Measurements from ENCODE around the gene SNX24. TPM values are rescaled to one million over a fixed set of nuclear protein-coding genes. Genes with fewer than 3 reads are reported as not detected.
"Not testable (repeated sequence)": the region's sequence is repeated elsewhere in the genome, so short reads cannot be mapped to it uniquely, and the experiment has no call there.

The SNX24 gene
- total RNA-seq, 1 donor from 2014 or later: 24.3 TPM

GRCh38 chr5:122965111-122965510 is 119.7 kb downstream of the SNX24 start:
- DNase-seq (ENCODE audit: low spot score): no peak

- no peak for DNase-seq (ENCODE audit: low spot score)
These were observed 121.7 kb downstream of the SNX24 start for GRCh38 chr5:122967085-122967484.

- no peak for DNase-seq (ENCODE audit: low spot score)
These were observed 122.2 kb downstream of the SNX24 start for GRCh38 chr5:122967625-122968024.

- not testable (repeated sequence) for DNase-seq (ENCODE audit: low spot score)
These were observed 122.6 kb downstream of the SNX24 start for GRCh38 chr5:122968056-122968455.

GRCh38 chr5:122971333-122971732 is 125.9 kb downstream of the SNX24 start:
- no peak for DNase-seq (ENCODE audit: low spot score)

GRCh38 chr5:122972877-122973276 is 127.5 kb downstream of the SNX24 start:
- no peak for DNase-seq (ENCODE audit: low spot score)

- not testable (repeated sequence) for DNase-seq (ENCODE audit: low spot score)
These were observed 128.3 kb downstream of the SNX24 start for GRCh38 chr5:122973759-122974158.

- not testable (repeated sequence) for DNase-seq (ENCODE audit: low spot score)
These were observed 128.8 kb downstream of the SNX24 start for GRCh38 chr5:122974251-122974650.

GRCh38 chr5:122977319-122977718 is 131.9 kb downstream of the SNX24 start:
- no peak for DNase-seq (ENCODE audit: low spot score)

GRCh38 chr5:122978068-122978467 is 132.7 kb downstream of the SNX24 start:
- no peak for DNase-seq (ENCODE audit: low spot score)

- DNase-seq (ENCODE audit: low spot score): no peak
These were observed 133.4 kb downstream of the SNX24 start for GRCh38 chr5:122978644-122979297.

GRCh38 chr5:122981846-122982245 is 136.4 kb downstream of the SNX24 start:
- DNase-seq (ENCODE audit: low spot score): no peak

- no peak for DNase-seq (ENCODE audit: low spot score)
These were observed 137.0 kb downstream of the SNX24 start for GRCh38 chr5:122982376-122982775.

- no peak for DNase-seq (ENCODE audit: low spot score)
These were observed 139.0 kb downstream of the SNX24 start for GRCh38 chr5:122984425-122984824.

GRCh38 chr5:122985006-122985700 is 139.7 kb downstream of the SNX24 start:
- no peak for DNase-seq (ENCODE audit: low spot score)

- DNase-seq (ENCODE audit: low spot score): no peak
These were observed 140.7 kb downstream of the SNX24 start for GRCh38 chr5:122985954-122986721.

GRCh38 chr5:122996091-122996490 is 150.7 kb downstream of the SNX24 start:
- DNase-seq (ENCODE audit: low spot score): no peak

- no peak for DNase-seq (ENCODE audit: low spot score)
These were observed 151.9 kb downstream of the SNX24 start for GRCh38 chr5:122997294-122997693.

- no peak for DNase-seq (ENCODE audit: low spot score)
These were observed 154.6 kb downstream of the SNX24 start for GRCh38 chr5:122999947-123000563.

- DNase-seq (ENCODE audit: low spot score): no peak
These were observed 155.3 kb downstream of the SNX24 start for GRCh38 chr5:123000731-123001130.

GRCh38 chr5:123001808-123002207 is 156.4 kb downstream of the SNX24 start:
- no peak for DNase-seq (ENCODE audit: low spot score)

- peak; percentile 88 for DNase-seq (ENCODE audit: low spot score)
These were observed 161.8 kb downstream of the SNX24 start for GRCh38 chr5:123007182-123007581.
